IPS-18c (cell line): Measurements from ENCODE around the gene MIER2.
"Not testable (repeated sequence)": the region's sequence is repeated elsewhere in the genome, so short reads cannot be mapped to it uniquely, and the experiment has no call there.

Source experiments
- H3K4me3 ChIP-seq: 2 replicates; pipeline ENCODE4 v1.7.0; 2013; ENCODE audit warnings: low read depth, mild to moderate bottlenecking, low read length, moderate library complexity; ENCODE audit not compliant: insufficient read depth
- H3K9me3 ChIP-seq: one replicate; pipeline ENCODE4 v1.6.1; 2013; ENCODE audit warnings: mild to moderate bottlenecking, low read length, moderate library complexity; ENCODE audit not compliant: control insufficient read depth, insufficient read depth

Gene MIER2

DNA sequence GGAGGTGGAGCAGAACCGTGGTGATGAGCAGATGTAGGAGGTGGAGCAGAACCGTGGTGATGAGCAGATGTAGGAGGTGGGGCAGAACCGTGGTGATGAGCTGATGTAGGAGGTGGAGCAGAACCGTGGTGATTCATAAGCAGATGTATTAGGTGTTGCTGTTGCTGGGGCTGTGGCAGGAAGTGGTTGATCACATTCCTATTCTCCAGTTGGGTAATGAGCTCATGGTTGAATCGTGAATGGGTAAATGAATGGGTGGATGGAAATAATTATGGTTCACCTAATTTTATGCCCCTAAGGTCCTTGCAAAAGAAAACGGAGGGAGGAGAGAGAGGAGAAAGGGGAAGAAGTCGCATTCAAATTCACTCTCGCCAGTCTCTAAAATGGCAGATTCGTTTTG is 38.0 kb upstream of the MIER2 start:
- H3K9me3 ChIP-seq, H3K4me3 ChIP-seq: not testable (repeated sequence)

DNA sequence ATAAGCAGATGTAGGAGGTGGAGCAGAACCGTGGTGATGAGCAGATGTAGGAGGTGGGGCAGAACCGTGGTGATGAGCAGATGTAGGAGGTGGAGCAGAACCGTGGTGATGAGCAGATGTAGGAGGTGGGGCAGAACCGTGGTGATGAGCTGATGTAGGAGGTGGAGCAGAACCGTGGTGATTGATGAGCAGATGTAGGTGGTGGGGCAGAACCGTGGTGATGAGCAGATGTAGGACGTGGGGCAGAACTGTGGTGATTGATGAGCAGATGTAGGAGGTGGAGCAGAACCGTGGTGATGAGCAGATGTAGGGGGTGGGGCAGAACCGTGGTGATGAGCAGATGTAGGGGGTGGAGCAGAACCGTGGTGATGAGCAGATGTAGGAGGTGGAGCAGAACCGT is 37.3 kb upstream of the MIER2 start:
- H3K4me3 ChIP-seq, H3K9me3 ChIP-seq: not testable (repeated sequence)

DNA sequence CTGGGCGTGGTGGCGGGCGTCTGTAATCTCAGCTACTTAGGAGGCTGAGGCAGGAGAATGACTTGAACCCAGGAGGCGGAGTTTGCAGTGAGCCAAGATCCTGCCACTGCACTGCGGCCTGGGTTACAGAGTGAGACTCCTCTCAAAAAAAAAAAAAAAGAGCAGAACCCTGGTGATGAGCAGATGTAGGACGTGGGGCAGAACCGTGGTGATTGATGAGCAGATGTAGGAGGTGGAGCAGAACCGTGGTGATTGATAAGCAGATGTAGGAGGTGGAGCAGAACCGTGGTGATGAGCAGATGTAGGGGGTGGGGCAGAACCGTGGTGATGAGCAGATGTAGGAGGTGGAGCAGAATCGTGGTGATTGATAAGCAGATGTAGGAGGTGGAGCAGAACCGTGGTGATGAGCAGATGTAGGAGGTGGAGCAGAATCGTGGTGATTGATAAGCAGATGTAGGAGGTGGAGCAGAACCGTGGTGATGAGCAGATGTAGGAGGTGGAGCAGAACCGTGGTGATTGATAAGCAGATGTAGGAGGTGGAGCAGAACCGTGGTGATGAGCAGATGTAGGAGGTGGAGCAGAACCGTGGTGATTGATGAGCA is 36.1 kb upstream of the MIER2 start:
- H3K4me3 ChIP-seq, H3K9me3 ChIP-seq: not testable (repeated sequence)

DNA sequence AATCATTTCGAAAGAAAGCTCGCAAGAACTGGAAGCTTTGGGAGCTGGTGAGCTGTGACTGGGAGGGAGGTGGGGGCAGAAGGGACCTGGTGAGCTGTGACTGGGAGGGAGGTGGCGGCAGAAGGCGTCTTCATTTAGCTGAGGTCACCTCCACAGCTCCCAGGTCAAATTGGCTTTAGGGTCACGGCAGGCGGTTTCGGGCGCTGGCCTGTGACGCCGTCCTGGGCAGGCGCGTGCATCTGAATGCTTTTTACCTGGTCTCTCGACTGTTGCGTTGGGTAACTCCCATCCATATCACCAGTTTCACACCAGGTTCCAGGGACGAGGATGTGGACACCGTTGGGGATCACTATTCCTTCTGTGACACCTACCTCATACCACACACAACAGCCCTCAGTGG is 35.2 kb upstream of the MIER2 start:
- no peak overlapping the region for H3K4me3 ChIP-seq
- H3K9me3 ChIP-seq = no peaks in the 10 kb centered on the region

DNA sequence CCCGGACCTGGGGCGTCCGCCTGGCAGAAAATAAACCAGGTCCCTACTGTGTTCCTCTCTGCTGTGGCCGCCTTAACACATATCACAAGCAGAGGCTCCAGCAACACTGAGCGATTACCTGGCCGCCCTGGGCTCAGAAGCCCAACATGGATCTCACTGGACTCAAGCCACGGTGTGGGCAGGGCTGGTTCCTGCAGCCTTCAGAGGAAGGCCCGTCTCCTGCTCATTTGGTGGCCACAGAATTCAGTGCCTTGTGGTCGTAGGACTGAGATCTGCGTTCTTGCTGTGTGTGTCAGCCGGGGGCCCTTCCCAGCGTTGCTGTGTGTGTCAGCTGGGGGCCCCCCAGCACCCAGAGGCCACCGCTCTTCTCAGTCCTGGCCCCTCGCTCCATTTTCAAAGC is 34.1 kb upstream of the MIER2 start:
- no peaks in the 10 kb centered on the region for H3K9me3 ChIP-seq
- no peak overlapping the region for H3K4me3 ChIP-seq

DNA sequence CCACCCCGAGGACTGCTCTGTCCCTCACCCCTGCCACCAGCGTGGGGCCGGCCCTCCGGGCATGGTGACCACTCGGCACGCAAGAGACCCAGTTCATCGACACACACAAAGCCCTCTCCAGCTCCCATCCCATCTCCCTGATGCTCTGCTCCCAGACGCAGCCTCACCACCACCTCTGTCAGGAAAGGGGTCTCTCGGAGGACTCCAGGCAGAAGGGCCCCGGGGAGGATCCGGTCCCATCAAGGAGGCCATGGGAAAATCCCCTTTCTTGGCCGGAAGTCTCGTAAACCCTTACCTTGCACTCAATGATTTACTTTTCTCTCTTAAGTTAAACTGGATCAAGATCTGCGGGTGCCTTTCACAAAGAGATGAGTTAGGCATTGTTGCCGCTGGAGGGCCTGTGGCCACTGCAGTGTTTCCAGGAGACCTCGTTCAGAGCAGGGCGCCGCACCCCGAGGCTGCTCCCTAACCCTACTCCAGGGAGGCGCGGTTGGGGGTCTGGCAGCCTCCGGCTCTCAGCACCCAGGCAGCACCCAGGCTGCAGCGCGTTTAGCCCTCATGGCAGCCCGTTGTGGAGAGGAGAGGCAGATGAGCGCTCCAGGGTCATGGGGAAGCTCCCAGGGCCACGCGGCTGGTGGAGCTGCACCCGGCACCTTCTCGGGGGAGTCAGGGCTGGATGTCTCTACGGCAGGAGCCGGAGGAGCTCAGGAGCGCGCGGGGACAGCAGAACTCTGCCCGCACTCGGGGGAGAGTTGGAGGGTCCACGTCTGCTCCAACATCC is 33.4 kb upstream of the MIER2 start:
- H3K4me3 ChIP-seq = no peak overlapping the region
- no peaks in the 10 kb centered on the region for H3K9me3 ChIP-seq

DNA sequence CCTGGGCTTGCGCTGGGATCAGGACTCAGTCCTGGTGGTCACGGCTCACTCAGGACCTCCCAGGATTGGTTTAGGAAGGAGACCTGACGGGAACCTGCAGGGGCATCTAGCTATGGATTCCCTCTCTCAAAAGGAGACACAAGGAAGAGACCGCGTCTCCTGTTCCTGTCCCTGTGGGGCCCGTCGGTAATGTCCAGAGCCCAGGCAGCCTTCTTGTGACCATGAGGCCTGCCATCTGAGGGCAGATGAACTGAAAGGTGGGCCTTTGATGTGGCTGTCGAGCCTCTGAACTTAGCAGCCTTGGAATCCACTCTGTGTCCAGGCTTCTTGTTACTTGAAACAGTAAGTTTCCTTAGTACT is 31.5 kb upstream of the MIER2 start:
- Histone ChIP-seq H3K9me3 (no peaks in the 10 kb centered on the region), H3K4me3 (no peak overlapping the region)

DNA sequence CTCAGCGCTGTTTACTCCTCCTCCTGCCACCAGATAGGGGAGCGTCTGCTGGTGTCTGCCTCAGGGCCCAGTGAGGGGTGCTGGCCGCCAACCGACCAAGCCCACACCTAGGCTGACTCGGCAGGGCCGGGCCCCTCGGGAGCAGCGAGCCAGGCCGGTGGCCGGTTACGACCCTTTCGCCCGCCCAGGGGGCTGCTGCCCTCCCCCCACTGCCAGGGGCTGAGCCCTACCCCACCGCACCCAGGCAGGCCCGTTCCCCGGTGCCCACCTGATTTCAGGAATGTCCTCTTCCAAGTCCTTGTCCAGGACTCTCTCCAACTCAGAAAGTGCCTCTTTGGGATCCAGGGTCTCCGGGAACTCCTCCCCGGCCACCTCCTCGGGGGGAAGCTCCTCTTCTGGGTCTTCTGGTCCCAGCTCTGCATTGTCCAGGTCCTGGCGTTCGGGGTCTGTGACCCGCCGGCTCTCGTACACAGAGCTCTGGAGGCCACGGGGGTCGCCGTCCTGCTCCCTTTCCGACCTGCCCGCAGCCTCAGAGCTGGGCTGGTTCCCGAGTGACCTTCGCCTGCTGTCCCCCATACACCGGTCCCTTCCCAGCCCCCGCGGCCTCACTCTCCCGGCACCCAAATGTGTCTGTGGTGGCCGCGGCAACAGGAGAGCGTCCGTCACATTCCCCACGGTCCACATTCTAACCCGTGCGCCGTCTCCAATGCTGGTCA is 31.0 kb upstream of the MIER2 start:
- H3K4me3 ChIP-seq = no peak overlapping the region
- no peaks in the 10 kb centered on the region for H3K9me3 ChIP-seq

DNA sequence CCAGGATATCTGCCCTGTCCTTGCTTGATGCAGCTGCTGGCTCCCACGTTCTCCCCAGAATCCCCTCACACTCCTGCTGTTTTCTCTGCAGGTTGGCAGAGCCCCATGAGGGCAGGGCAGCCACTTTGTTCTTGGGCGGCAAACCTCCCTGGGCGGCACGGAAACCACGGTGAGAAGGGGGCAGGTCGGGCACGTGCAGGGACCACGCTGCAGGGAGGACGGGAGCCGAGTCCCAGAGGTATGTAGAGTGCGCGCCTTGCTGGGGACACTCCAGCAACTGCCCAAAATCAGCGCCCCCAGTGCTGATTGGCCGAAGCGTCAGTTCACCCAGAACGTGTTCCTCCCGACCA is 30.3 kb upstream of the MIER2 start:
- Histone ChIP-seq H3K9me3 (no peaks in the 10 kb centered on the region), H3K4me3 (no peak overlapping the region)

DNA sequence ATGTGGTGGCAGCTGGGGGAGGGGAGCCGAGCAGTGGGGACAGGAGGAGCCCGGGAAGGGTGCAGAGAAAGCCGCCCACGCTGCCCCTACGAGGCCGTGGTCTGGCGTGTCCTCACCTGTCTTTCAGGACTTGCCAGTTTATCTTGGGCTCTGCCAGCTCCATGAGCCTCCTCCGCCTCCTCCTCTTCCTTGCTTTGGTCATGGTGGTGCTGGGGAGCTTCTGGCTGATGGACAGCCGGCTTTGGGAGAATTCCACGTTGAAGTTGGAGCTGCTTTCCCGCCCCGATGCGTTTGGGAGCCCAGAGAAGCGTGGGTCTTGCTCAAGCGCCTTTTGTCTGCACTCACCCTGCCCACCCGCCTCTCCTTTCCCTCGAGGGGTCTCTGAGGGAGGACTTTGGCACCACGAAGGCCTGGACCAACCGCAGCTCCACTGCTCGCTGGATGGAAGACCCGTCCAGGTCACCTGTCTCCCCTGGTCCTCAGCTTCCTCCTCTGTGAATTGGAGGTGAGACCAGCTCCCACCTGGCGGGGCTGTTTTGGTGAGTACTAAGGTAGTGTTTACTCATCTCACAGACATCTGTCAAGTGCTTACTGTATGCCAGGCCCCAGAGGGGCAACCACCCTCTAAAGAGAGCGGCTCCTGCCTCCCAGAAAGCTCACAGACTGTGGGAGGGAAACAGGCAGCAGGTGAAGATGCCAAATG is 29.7 kb upstream of the MIER2 start:
- no peak overlapping the region for H3K4me3 ChIP-seq

DNA sequence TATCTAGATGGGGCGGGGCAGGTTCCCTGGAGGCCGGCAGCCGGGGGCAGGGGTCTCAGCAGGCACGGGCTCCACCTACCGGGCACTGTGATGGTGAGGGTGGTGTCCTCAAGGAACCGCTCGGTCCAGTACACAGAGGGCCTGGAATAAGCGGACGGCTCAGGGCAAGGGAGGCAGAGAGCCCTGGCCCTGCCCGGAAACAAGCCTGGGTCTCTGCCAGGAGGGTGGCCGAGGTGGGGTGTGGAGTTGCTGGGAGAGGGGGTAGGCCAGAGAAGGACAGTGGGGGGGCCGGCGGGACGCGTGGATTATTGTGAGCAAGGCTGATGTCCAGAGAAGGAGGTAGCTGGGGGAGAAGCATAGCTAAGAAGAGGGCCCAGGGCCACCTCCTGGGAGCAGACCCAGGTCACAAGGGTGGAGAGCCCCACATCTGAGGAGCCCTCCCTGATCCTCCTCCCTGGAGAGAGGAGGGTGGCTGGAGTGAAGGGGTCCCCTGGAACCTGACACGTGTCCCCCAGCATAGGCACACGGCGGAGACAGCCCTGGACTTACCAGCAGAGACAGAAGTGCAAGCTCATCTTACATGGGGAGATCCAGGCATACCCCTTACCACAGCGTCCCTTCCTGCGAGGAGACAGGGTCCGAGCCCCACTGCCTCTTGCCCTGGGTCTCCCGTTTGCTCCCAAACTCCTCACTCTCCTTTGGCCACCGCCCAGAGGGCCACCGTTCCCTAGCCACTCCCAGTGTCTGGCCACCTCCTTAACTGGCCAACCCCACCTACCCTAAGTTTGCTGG is 29.0 kb upstream of the MIER2 start:
- H3K4me3 ChIP-seq = no peak overlapping the region
- H3K9me3 ChIP-seq = no peaks in the 10 kb centered on the region

More for the DNA sequence above, 29.7 kb upstream of the MIER2 start:
- no peaks in the 10 kb centered on the region for H3K9me3 ChIP-seq

DNA sequence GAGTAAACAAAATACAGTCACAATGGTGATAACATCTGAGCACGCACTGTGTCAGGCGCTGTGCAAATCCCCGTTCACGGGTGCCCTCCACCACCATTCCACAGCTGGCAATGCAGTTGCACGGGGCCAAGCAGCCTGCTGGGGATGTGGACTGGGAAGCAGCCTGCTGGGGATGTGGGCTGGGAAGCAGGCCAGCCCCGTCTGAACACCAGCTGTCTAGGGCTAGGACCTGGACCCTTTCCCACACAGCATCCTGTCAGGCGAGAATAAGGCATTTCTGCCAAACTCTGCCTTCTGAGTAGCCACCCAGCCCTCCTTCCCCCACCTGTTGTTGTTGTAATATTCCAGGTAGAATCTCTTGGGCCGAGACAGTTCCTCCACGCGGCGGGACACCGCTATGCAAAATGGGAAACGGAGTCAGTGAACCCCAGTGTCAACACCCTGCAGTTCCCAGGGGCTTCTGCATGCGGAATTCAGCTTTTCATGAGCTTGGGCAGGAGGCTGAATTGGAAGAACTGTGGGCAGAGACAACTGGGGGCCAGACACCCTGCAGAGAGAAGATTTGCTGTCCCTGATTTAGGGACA is 27.8 kb upstream of the MIER2 start:
- Histone ChIP-seq H3K9me3 (no peaks in the 10 kb centered on the region), H3K4me3 (no peak overlapping the region)

DNA sequence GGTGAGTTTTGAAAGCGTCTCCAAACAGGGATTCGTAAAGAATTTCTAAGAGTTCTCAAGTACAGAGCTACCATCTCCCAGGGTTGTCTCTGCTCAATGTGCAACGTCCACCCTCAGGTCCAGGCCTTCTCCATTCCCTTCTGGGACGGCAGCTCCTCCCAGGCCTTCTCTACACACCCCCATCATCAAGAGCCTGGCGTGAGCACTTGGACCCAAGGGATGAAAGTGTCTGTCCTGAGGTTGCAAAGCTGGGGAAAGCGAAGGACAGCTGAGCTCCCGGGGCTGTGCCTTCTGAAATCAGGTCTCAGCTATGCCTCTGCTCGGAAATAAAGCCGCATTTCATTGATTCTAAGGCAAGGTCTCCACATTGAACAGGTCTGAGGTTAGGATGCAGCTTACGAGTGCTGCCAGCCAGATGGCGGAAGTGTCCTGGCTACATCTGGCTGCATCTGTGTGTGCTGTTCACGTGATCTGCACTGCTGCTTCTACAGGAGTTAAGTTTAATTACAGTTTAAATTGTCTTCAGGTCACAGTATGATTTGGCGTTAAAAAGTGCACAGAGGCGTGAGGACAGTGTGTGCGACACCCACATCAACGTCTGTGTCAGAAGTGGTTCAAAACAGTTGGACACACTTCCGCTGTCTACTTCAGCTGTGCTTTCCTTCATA is 27.0 kb upstream of the MIER2 start:
- H3K9me3 ChIP-seq = no peaks in the 10 kb centered on the region
- no peak overlapping the region for H3K4me3 ChIP-seq

DNA sequence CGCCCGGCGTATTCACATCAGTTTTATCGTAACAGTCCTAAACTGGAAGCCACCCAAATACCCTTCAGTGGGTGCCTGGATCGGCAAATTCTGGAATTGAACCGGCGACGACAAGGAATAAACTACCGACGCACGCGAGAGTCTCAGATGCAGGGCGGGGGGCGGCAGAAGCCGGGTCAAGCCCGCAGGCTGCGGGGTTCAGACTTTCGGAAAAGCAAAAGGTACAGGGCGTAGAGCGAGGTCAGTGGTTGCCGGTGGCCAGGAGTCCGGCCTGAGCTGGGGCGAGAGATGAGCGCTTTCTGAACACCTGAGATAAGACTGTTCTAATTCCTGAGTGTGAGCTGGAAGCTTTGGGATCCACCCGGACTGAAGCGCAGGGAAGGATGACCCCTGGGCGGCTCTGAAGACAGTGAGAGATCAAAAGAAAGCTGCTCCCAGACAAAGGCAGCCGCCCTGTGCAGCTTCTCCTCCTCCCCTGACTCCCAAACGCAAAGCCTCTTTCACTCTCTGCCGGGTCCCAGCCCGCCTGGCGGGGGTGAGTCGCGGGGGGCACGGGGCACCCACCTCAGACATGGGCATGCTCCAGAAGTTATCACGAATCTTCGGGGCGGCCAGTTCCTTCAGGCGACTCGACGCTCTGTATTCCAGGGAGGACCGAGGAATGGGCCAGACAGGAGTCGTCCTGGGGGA is 26.2 kb upstream of the MIER2 start:
- Histone ChIP-seq H3K4me3 (no peak overlapping the region), H3K9me3 (no peaks in the 10 kb centered on the region)

DNA sequence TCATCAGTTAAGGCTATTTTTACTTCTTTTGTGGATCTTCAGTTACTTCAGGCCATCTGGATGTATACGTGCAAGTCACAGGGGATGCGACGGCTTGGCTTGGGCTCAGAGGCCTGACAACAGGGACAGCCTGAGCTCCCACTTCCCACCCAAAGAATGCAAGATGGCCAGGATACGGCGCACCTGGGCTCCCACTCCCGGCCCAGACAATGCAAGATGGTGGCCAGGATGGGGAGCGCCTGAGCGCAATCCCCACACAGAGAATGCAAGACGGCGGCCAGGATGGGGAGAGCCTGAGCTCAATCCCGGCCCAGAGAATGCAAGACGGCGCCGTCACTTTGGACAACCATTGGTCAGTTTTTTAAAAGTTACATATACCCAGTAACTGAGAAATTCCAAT is 25.3 kb upstream of the MIER2 start:
- no peaks in the 10 kb centered on the region for H3K9me3 ChIP-seq
- H3K4me3 ChIP-seq = no peak overlapping the region

DNA sequence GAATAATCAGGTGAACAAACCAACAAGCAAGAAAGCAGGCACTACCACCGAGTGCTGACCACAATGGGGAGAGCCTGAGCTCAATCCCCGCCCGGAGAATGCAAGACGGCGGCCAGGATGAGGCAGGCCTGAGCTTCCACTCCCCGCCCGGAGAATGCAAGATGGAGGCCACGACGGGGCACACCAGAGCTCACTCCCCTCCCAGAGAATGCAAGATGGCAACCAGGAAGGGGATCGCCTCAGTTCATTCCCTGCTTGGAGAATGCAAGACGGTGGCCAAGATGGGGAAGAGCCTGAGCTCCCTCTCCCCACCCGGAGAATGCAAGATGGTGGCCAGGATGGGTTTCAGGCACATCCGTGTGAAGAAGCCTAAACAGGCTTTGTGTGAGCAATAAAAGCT is 24.7 kb upstream of the MIER2 start:
- H3K4me3 ChIP-seq = no peak overlapping the region
- H3K9me3 ChIP-seq = no peaks in the 10 kb centered on the region
